Peyer's patch (tissue), 4 donors: ENCODE data around the gene IGFBP7. TPM values are rescaled to one million over a fixed set of nuclear protein-coding genes. Genes with fewer than 3 reads are reported as not detected.

Experiments used
- DNase-seq, 3 donors: peaks; one replicate each; pipeline ENCODE4 v3.0.0-alpha.2; 2017 to 2019
- H3K27ac ChIP-seq, 4 donors: fragments of 200-600 bp; sonication (generic); one replicate each; pipeline ENCODE4 v1.5.1; 2016 to 2019
- H3K27me3 ChIP-seq, 2 donors: fragments of 200-600 bp; sonication (generic); one replicate each; pipeline ENCODE4 v1.5.1; 2019
- H3K36me3 ChIP-seq, 3 donors: fragments of 200-600 bp; sonication (generic); one replicate each; pipeline ENCODE4 v1.5.1; 2016 to 2019
- H3K4me1 ChIP-seq, 4 donors: fragments of 200-600 bp; sonication (generic); one replicate each; pipeline ENCODE4 v1.5.1; 2016 to 2019
- H3K4me3 ChIP-seq, 4 donors: fragments of 200-600 bp; sonication (generic); 1 replicate in 3 of 4; 2 replicates in 1 of 4; pipeline ENCODE4 v1.5.1; 2016 to 2019; ENCODE audit warnings: mild to moderate bottlenecking in 1 of 4
- H3K9me3 ChIP-seq, 4 donors: fragments of 200-600 bp; sonication (generic); one replicate each; pipeline ENCODE4 v1.5.1; 2016 to 2019; ENCODE audit warnings: mild to moderate bottlenecking in 1 of 4
- POLR2A ChIP-seq, 2 donors: fragments of 450-650 bp; IDR thresholded peaks; one replicate each; pipeline ENCODE4 v1.5.1; 2017; ENCODE audit warnings: antibody characterized with exemption in 2 of 2, mild to moderate bottlenecking in 2 of 2, moderate library complexity in 2 of 2
- small RNA-seq, 2 donors: library from RNA; depleted of rRNA; stranded (forward); fragments of <200 nt; gene quantifications; one replicate each; pipeline ENCODE3, GENCODE V24; 2016
- total RNA-seq, 4 donors: library from RNA; depleted of rRNA; stranded (reverse); fragments of >200 nt; gene quantifications; one replicate each; pipeline ENCODE4 v1.1.0, GENCODE V29; 2016
- TF ChIP-seq, protein P1 (sequence below), 6 experiments: fragments of 450-650 bp in 4 of 6; fragments of 200-600 bp in 2 of 6; sonication (generic) in 1 of 6; IDR thresholded peaks; one replicate each; pipeline ENCODE4 v1.5.1; 2017 to 2019; ENCODE audit warnings: antibody characterized with exemption in 6 of 6, mild to moderate bottlenecking in 3 of 6, moderate library complexity in 1 of 6

Gene IGFBP7
- total RNA-seq, 4 donors from 2014 or later = 37.1 to 92.1 (median 79.1) TPM

DNA sequence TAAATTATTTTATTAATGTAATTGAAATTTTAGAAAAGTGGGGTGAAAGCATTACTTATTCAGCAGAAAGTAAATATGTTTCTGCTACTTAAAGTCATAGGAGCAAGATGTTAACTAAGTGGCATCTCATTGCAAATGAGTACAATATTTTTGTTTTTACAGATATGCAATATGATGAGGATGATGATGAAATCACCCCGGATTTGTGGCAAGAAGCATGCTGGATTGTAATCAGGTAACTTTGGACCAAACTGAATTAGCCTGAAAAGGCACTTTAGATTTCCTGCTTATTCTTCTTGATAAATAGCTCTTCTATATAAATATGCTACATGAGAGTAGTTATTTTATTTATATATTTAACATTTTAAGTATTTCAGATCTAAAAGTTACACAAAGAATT is 124.0 kb downstream of the IGFBP7 start:
- no peak for TF ChIP-seq POLR2A (IDR thresholded peaks at IDR 0.05)
- TF ChIP-seq, protein P1, sequence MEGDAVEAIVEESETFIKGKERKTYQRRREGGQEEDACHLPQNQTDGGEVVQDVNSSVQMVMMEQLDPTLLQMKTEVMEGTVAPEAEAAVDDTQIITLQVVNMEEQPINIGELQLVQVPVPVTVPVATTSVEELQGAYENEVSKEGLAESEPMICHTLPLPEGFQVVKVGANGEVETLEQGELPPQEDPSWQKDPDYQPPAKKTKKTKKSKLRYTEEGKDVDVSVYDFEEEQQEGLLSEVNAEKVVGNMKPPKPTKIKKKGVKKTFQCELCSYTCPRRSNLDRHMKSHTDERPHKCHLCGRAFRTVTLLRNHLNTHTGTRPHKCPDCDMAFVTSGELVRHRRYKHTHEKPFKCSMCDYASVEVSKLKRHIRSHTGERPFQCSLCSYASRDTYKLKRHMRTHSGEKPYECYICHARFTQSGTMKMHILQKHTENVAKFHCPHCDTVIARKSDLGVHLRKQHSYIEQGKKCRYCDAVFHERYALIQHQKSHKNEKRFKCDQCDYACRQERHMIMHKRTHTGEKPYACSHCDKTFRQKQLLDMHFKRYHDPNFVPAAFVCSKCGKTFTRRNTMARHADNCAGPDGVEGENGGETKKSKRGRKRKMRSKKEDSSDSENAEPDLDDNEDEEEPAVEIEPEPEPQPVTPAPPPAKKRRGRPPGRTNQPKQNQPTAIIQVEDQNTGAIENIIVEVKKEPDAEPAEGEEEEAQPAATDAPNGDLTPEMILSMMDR (IDR thresholded peaks at IDR 0.05) = no peak
- peaks cover 0 to 55% (median 0%) of the 10 kb centered on the region in 3 donors for H3K36me3 ChIP-seq

DNA sequence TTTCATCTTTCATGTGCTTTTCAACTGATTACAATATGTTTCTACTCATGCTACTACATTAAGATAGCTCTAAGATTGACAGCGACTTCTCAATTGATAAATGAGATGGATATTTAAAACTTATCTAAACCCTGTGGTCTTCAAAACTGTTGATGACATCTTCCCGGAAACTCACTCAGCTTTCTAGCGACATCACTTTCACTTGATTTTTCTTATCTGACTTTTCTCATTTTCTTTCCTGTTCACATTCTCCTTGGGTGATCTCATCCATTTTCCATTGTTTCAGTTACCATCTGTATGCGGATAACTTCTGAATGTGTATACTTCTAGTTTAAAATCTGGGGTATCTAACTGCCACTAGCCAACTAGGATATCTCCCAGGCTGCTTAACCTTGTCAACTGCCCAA is 128.4 kb downstream of the IGFBP7 start:
- peaks cover 0 to 20% (median 3%) of the 10 kb centered on the region in 4 donors for H3K4me1 ChIP-seq
- no peak overlapping the region for H3K27ac ChIP-seq
- no peak for DNase-seq
- TF ChIP-seq, protein P1 (IDR thresholded peaks at IDR 0.05) = no peak
- no peak for TF ChIP-seq POLR2A (IDR thresholded peaks at IDR 0.05)
- peaks cover 0 to 16% (median 0%) of the 10 kb centered on the region in 3 donors for H3K36me3 ChIP-seq
- H3K4me3 ChIP-seq = no peak overlapping the region
- H3K9me3 ChIP-seq = no peaks in the 10 kb centered on the region
- H3K27me3 ChIP-seq = no peaks in the 10 kb centered on the region

More for the DNA sequence above, 124.0 kb downstream of the IGFBP7 start:
- no peaks in the 10 kb centered on the region for H3K9me3 ChIP-seq
- H3K27me3 ChIP-seq = no peaks in the 10 kb centered on the region
- no peak overlapping the region for H3K27ac ChIP-seq
- no peak overlapping the region for H3K4me3 ChIP-seq
- peaks cover 0 to 3% (median 0%) of the 10 kb centered on the region in 4 donors for H3K4me1 ChIP-seq
- no peak for DNase-seq

Small RNA genes lying within 50 kb of the gene (small RNA-seq; reads per million reads assigned to genes)
- 0 reads per million in 2 donors for gene RNU6-998P

Other genes starting within 250 kb of the IGFBP7 start
- gene REST, start 202.5 kb downstream of the IGFBP7 start, total RNA-seq = 10 to 100 TPM; 27.1 to 37.9 (median 36.0) TPM
- 10 to 100 TPM; 12.4 to 32.6 (median 26.1) TPM for gene NOA1, start 132.8 kb downstream of the IGFBP7 start, total RNA-seq
- 100 to 1,000 TPM in 1 of 4 donors, 10 to 100 TPM in 3; 81.5 to 117 (median 87.3) TPM for gene POLR2B, start 131.5 kb downstream of the IGFBP7 start, total RNA-seq